Measurements from ENCODE around the gene DISP3.

DISP3 gene

GRCh38 chr1:11525516-11525915 is 46.6 kb downstream of the DISP3 start:
- TF ChIP-seq CTCF (IDR thresholded peaks at IDR 0.05; ENCODE audit: extremely low read depth, missing control alignments): no peak
- DNase-seq (ENCODE audit: low spot score): no peak

GRCh38 chr1:11526071-11526895 is 47.3 kb downstream of the DISP3 start:
- TF ChIP-seq CTCF (IDR thresholded peaks at IDR 0.05; ENCODE audit: extremely low read depth, missing control alignments): no peak
- DNase-seq (ENCODE audit: low spot score): no peak

- no peak for DNase-seq (ENCODE audit: low spot score)
- TF ChIP-seq CTCF (IDR thresholded peaks at IDR 0.05; ENCODE audit: extremely low read depth, missing control alignments): no peak
These were observed 48.8 kb downstream of the DISP3 start for GRCh38 chr1:11527541-11528452.

GRCh38 chr1:11528611-11529261 is 49.8 kb downstream of the DISP3 start:
- DNase-seq (ENCODE audit: low spot score): no peak
- no peak for TF ChIP-seq CTCF (IDR thresholded peaks at IDR 0.05; ENCODE audit: extremely low read depth, missing control alignments)

GRCh38 chr1:11529330-11529729 is 50.4 kb downstream of the DISP3 start:
- DNase-seq (ENCODE audit: low spot score): no peak

More at GRCh38 chr1:11529330-11529729, 50.4 kb downstream of the DISP3 start:
- no peak for TF ChIP-seq CTCF (IDR thresholded peaks at IDR 0.05; ENCODE audit: extremely low read depth, missing control alignments)
